ENCODE results near the gene KIFC1. TPM values are rescaled to one million over a fixed set of nuclear protein-coding genes. Genes with fewer than 3 reads are reported as not detected.
A peak's percentile ranks its signal among the peaks of the same experiment; 100 is the strongest.

Gene KIFC1
- total and polyA plus RNA-seq, 9 of the 15 experiments (the other 6 are each of a cell fraction or from before 2014, with no cell fraction given): 1.3 to 95.2 (median 76.9) TPM

DNA sequence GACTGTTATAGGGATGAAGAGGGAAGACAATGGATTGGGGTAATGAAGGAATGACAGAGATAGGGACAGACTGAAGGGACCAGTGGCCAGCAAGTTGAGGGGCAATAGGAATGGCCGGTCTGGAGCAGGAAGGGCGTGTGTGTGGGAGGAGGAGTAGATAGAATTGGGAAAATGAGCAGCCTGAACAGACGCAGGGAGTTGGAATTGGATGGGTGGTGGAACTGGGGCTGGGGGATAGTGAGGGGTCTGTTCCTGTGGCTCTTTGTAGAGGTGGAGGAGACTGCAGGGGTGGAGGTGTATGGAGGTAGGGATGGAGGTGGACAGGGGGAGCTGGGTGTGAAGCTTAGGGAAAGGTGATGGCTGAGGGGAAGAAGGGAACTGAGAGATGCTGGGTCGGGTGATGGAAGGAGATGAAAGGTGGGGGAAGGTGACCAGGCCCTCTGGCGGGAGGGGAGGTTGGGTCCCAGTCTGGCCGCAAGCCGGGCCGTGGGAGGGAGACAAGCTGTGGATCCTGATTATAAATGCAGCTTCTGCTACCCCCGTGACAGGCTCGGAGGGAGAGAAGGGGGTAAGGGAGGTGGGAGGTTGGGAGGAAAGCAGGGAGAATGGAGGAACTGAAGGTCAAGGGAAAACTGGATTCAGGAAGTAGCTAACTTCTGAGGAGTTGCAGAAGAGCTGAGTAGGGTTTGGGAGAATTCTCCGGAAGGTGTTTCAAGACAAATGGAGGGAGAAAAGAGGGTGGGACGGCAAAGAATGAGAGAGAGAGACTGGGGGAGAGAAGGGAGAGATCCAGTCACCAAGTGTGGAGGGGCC lies 33.4 kb downstream of the KIFC1 start (continued):
- TF ChIP-seq, protein P1, sequence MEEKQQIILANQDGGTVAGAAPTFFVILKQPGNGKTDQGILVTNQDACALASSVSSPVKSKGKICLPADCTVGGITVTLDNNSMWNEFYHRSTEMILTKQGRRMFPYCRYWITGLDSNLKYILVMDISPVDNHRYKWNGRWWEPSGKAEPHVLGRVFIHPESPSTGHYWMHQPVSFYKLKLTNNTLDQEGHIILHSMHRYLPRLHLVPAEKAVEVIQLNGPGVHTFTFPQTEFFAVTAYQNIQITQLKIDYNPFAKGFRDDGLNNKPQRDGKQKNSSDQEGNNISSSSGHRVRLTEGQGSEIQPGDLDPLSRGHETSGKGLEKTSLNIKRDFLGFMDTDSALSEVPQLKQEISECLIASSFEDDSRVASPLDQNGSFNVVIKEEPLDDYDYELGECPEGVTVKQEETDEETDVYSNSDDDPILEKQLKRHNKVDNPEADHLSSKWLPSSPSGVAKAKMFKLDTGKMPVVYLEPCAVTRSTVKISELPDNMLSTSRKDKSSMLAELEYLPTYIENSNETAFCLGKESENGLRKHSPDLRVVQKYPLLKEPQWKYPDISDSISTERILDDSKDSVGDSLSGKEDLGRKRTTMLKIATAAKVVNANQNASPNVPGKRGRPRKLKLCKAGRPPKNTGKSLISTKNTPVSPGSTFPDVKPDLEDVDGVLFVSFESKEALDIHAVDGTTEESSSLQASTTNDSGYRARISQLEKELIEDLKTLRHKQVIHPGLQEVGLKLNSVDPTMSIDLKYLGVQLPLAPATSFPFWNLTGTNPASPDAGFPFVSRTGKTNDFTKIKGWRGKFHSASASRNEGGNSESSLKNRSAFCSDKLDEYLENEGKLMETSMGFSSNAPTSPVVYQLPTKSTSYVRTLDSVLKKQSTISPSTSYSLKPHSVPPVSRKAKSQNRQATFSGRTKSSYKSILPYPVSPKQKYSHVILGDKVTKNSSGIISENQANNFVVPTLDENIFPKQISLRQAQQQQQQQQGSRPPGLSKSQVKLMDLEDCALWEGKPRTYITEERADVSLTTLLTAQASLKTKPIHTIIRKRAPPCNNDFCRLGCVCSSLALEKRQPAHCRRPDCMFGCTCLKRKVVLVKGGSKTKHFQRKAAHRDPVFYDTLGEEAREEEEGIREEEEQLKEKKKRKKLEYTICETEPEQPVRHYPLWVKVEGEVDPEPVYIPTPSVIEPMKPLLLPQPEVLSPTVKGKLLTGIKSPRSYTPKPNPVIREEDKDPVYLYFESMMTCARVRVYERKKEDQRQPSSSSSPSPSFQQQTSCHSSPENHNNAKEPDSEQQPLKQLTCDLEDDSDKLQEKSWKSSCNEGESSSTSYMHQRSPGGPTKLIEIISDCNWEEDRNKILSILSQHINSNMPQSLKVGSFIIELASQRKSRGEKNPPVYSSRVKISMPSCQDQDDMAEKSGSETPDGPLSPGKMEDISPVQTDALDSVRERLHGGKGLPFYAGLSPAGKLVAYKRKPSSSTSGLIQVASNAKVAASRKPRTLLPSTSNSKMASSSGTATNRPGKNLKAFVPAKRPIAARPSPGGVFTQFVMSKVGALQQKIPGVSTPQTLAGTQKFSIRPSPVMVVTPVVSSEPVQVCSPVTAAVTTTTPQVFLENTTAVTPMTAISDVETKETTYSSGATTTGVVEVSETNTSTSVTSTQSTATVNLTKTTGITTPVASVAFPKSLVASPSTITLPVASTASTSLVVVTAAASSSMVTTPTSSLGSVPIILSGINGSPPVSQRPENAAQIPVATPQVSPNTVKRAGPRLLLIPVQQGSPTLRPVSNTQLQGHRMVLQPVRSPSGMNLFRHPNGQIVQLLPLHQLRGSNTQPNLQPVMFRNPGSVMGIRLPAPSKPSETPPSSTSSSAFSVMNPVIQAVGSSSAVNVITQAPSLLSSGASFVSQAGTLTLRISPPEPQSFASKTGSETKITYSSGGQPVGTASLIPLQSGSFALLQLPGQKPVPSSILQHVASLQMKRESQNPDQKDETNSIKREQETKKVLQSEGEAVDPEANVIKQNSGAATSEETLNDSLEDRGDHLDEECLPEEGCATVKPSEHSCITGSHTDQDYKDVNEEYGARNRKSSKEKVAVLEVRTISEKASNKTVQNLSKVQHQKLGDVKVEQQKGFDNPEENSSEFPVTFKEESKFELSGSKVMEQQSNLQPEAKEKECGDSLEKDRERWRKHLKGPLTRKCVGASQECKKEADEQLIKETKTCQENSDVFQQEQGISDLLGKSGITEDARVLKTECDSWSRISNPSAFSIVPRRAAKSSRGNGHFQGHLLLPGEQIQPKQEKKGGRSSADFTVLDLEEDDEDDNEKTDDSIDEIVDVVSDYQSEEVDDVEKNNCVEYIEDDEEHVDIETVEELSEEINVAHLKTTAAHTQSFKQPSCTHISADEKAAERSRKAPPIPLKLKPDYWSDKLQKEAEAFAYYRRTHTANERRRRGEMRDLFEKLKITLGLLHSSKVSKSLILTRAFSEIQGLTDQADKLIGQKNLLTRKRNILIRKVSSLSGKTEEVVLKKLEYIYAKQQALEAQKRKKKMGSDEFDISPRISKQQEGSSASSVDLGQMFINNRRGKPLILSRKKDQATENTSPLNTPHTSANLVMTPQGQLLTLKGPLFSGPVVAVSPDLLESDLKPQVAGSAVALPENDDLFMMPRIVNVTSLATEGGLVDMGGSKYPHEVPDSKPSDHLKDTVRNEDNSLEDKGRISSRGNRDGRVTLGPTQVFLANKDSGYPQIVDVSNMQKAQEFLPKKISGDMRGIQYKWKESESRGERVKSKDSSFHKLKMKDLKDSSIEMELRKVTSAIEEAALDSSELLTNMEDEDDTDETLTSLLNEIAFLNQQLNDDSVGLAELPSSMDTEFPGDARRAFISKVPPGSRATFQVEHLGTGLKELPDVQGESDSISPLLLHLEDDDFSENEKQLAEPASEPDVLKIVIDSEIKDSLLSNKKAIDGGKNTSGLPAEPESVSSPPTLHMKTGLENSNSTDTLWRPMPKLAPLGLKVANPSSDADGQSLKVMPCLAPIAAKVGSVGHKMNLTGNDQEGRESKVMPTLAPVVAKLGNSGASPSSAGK (IDR thresholded peaks at IDR 0.05): no peak
- 0 out of 2 replicates have a peak, but pooled peaks have one; percentile 29 for TF ChIP-seq XRCC5 (IDR thresholded peaks at IDR 0.05; ENCODE audit: low read depth, low read length)
- TF ChIP-seq, protein P2, sequence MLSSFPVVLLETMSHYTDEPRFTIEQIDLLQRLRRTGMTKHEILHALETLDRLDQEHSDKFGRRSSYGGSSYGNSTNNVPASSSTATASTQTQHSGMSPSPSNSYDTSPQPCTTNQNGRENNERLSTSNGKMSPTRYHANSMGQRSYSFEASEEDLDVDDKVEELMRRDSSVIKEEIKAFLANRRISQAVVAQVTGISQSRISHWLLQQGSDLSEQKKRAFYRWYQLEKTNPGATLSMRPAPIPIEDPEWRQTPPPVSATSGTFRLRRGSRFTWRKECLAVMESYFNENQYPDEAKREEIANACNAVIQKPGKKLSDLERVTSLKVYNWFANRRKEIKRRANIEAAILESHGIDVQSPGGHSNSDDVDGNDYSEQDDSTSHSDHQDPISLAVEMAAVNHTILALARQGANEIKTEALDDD (IDR thresholded peaks at IDR 0.05): no peak
- peak; percentile 93 for TF ChIP-seq POLR2A (conservative IDR thresholded peaks at IDR 0.05)
- TF ChIP-seq FOXK1 (CRISPR knock-in tag; IDR thresholded peaks at IDR 0.05; ENCODE audit: borderline replicate concordance): no peak
- TF ChIP-seq HLTF (IDR thresholded peaks at IDR 0.05): peak; percentile 96
- peak; percentile 64; the same call in 1 of the 2 replicates for TF ChIP-seq NCOA1 (IDR thresholded peaks at IDR 0.05; ENCODE audit: low read depth)
- TF ChIP-seq, protein P3, sequence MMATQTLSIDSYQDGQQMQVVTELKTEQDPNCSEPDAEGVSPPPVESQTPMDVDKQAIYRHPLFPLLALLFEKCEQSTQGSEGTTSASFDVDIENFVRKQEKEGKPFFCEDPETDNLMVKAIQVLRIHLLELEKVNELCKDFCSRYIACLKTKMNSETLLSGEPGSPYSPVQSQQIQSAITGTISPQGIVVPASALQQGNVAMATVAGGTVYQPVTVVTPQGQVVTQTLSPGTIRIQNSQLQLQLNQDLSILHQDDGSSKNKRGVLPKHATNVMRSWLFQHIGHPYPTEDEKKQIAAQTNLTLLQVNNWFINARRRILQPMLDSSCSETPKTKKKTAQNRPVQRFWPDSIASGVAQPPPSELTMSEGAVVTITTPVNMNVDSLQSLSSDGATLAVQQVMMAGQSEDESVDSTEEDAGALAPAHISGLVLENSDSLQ (IDR thresholded peaks at IDR 0.05): peak; percentile 35
- TF ChIP-seq KAT8 (IDR thresholded peaks at IDR 0.05; ENCODE audit: low read depth): peak; percentile 66; the same call in 1 of the 2 replicates
- TF ChIP-seq, protein P4, sequence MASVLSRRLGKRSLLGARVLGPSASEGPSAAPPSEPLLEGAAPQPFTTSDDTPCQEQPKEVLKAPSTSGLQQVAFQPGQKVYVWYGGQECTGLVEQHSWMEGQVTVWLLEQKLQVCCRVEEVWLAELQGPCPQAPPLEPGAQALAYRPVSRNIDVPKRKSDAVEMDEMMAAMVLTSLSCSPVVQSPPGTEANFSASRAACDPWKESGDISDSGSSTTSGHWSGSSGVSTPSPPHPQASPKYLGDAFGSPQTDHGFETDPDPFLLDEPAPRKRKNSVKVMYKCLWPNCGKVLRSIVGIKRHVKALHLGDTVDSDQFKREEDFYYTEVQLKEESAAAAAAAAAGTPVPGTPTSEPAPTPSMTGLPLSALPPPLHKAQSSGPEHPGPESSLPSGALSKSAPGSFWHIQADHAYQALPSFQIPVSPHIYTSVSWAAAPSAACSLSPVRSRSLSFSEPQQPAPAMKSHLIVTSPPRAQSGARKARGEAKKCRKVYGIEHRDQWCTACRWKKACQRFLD (CRISPR knock-in tag; IDR thresholded peaks at IDR 0.05): no peak
- TF ChIP-seq ZNF133 (CRISPR knock-in tag; IDR thresholded peaks at IDR 0.05): no peak
- no peak for TF ChIP-seq CCNT2 (IDR thresholded peaks at IDR 0.05; ENCODE audit: borderline replicate concordance, extremely low read depth, insufficient read length, low read depth, low read length)
